Stomach smooth muscle (tissue), 2 donors: ENCODE data around the gene ARHGAP32.

ENCODE experiments used
- H3K27ac ChIP-seq: one replicate; pipeline ENCODE4 v1.7.0; 2013; ENCODE audit warnings: mild to moderate bottlenecking, low read length, inconsistent platforms
- H3K27me3 ChIP-seq, 2 donors: one replicate each; pipeline ENCODE4 v1.7.0; 2013; ENCODE audit warnings: low read length in 2 of 2; ENCODE audit not compliant: insufficient read depth in 2 of 2, control insufficient read depth in 1 of 2
- H3K36me3 ChIP-seq, 2 donors: one replicate each; pipeline ENCODE4 v1.7.0; 2013; ENCODE audit warnings: low read length in 2 of 2; ENCODE audit not compliant: control insufficient read depth in 2 of 2, insufficient read depth in 2 of 2
- H3K4me1 ChIP-seq: one replicate; pipeline ENCODE4 v1.7.0; 2013; ENCODE audit warnings: low read length; ENCODE audit not compliant: control insufficient read depth, insufficient read depth
- H3K4me3 ChIP-seq, 2 donors: one replicate each; pipeline ENCODE4 v1.7.0; 2013; ENCODE audit warnings: low read length in 2 of 2
- H3K9ac ChIP-seq, 2 donors: one replicate each; pipeline ENCODE4 v1.7.0; 2013; ENCODE audit warnings: low read length in 2 of 2, mild to moderate bottlenecking in 1 of 2
- H3K9me3 ChIP-seq, 2 donors: one replicate each; pipeline ENCODE4 v1.7.0; 2013; ENCODE audit warnings: low read length in 2 of 2; ENCODE audit not compliant: control insufficient read depth in 2 of 2
- donor health status: healthy.
- donor health status: Pancreatic carcinoma.

ARHGAP32 gene

DNA sequence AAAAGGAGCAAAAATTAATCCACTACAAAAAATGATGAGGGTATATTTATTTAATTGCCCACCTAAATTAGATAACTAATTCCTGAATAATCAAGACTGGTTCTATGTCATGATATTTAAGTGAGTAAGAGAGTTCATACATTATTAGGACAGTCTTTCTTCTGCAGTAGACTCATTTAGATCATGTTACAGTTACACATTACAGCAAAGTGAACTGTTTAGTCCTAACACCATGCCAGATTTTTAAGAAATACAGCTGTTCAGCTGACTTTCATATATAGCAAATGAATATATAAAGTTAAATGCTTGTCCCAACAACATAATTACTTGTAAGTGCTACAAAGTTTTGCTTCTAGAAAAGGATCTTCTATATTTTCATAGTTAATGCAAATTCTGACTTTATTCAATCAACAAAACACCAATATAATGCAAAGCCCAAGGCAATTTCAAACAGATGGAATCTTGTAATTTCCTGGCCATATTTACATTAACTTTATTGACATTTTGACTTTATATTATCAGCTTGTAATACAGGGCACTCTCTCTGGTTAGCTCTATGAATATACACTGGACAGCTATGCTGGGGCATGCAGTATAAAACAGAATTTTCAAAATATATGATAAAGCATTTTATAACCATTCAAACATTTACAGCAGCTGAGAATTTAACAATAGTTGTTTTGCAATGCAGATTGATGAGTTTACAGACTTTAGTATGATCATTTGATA is 203.7 kb downstream of the ARHGAP32 start:
- Histone ChIP-seq H3K27me3 (no peaks in the 10 kb centered on the region), H3K9ac (no peak overlapping the region), H3K4me1 (no peaks in the 10 kb centered on the region), H3K9me3 (no peaks in the 10 kb centered on the region), H3K4me3 (no peak overlapping the region), H3K36me3 (peaks cover 0 to 3% of the 10 kb centered on the region in 2 donors), H3K27ac (no peak overlapping the region)

DNA sequence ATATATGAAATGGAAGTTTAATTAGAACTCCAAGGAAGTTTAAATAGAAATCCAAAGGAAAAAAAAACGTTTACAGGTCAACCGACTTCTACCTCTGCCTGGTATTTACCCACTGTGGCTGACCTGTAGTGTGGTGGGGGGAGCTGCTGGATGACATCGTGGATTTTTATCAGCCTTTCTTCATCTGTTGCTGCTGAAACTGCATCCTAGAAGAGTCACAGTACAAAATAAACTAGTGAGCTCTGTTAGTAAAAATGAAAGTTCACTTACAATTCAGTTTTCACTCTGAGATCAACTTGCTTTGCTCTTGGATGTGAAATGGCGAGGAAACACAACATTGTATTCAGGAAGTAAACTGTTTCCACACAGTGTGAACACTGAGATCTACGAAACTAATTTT is 206.2 kb downstream of the ARHGAP32 start:
- Histone ChIP-seq H3K4me3 (no peak overlapping the region), H3K27ac (no peak overlapping the region), H3K27me3 (no peaks in the 10 kb centered on the region), H3K9me3 (no peaks in the 10 kb centered on the region), H3K36me3 (peaks cover 6 to 7% of the 10 kb centered on the region in 2 donors), H3K9ac (no peak overlapping the region), H3K4me1 (no peaks in the 10 kb centered on the region)

DNA sequence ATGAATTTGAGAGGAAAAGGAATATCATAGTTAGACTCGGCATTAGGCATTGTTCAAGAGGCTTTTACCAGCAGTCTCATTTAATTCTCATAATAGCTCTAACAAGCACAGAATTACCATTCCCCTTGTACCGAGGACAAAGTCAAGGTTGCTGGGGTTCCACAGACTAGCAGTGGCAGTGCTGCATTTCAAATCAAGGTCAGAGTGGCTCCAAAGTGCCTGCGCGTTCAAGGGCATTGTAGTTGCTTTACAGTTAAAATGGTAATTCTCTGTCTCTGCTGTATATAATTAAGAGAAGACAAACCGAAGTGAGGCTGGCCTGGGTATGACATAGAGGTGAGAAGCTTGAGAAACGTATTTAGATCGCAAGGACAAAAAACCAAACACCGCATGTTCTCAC is 209.1 kb downstream of the ARHGAP32 start:
- Histone ChIP-seq H3K9ac (no peak overlapping the region), H3K27me3 (no peaks in the 10 kb centered on the region), H3K27ac (no peak overlapping the region), H3K36me3 (peaks cover 6 to 15% of the 10 kb centered on the region in 2 donors), H3K4me1 (no peaks in the 10 kb centered on the region), H3K9me3 (no peaks in the 10 kb centered on the region), H3K4me3 (no peak overlapping the region)

DNA sequence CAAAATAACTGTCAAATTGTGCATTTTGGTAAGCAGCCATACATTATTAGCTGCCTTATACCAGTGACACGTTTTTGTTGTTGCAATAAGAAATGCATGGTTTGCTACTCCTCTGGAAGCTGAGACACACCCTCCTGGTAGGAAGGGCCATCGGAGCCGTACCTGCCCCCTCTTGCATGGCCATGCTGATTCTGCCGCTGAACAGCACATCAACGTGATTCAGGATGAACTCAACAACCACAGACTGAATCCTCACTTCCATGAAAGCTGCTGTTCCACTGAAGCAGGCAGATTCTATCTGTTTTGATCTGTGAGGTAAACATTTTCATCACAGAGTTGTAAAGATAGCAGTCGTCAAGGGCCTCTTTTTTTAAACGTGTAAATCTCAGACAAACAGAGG is 210.9 kb downstream of the ARHGAP32 start:
- Histone ChIP-seq H3K9ac (no peak overlapping the region), H3K27ac (no peak overlapping the region), H3K4me1 (no peaks in the 10 kb centered on the region), H3K36me3 (peaks cover 11 to 18% of the 10 kb centered on the region in 2 donors), H3K9me3 (no peaks in the 10 kb centered on the region), H3K4me3 (no peak overlapping the region), H3K27me3 (no peaks in the 10 kb centered on the region)

DNA sequence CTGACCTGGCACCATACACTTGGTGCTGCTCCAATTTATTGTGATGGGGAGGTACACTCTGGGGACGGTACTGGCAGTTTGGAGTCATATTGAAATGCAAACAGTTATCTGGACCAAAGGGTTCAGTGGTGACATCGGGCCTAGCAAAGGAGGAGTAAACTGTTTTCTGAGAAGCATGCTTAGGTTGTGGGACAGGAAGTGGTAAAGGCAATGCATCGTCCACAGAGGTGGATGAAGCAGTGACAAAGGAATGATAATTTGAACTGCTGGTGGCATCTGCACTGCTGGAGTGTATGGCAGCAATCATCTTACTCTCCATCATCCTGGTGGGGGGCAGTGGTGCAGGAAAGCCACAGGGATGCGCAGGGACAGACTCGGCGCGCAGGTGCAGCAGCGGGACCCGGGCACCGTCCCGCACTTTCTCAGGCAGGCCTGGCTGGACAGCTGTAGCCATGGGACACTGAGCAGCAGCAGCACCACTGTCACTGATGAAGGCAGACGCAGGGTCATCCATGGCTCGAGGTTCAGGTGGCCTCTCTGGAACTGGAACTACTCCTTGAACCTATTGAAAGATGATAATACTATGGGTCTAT is 221.4 kb downstream of the ARHGAP32 start:
- Histone ChIP-seq H3K4me1 (no peaks in the 10 kb centered on the region), H3K36me3 (peaks cover 39 to 43% of the 10 kb centered on the region in 2 donors), H3K27ac (no peak overlapping the region), H3K9ac (no peak overlapping the region), H3K27me3 (no peaks in the 10 kb centered on the region), H3K4me3 (no peak overlapping the region), H3K9me3 (no peaks in the 10 kb centered on the region)

DNA sequence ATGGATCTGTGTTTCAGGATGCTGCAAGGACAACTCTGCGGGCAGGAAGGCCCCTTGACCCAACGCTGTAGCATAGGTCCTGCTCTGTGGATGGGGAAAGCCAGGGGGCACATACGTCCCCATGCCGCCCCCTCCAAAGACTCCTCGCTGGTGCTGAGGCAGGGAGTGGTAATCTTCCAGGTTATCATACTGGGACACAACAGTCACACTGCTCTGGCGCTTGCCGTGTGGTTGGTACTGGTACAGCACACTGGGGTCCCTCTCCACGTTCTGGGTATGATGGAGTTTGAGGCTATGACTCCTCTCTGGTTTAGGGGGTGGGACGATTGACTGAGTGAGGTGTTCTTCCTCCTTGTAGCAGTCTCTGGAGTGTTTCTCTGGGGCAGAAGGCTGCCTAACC is 223.2 kb downstream of the ARHGAP32 start:
- Histone ChIP-seq H3K4me3 (no peak overlapping the region), H3K4me1 (no peaks in the 10 kb centered on the region), H3K9ac (no peak overlapping the region), H3K36me3 (peaks cover 31 to 33% of the 10 kb centered on the region in 2 donors), H3K27ac (no peak overlapping the region), H3K9me3 (no peaks in the 10 kb centered on the region), H3K27me3 (no peaks in the 10 kb centered on the region)

DNA sequence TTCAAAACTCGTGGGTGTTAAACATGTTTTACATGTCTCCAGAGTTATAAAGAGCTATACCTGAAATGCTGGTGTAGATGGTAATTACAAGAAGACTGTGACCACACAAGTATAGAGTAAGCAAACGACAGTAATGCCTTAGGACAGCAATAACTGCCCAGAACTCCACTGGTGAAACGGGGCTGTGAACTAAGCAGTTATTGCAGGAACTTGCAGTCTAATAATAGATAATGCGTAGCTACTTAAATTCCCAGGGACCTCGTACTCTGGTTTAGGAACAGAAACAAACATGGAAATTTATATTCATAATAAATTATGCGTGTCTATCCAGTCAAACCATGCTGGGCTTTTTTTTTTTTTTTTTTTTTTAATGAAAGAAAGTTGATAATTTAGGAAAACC is 224.5 kb downstream of the ARHGAP32 start:
- no peak overlapping the region for H3K27ac ChIP-seq
- no peaks in the 10 kb centered on the region for H3K27me3 ChIP-seq
- H3K9ac ChIP-seq: no peak overlapping the region
- peaks cover 22 to 25% of the 10 kb centered on the region in 2 donors for H3K36me3 ChIP-seq
- no peaks in the 10 kb centered on the region for H3K9me3 ChIP-seq
- no peak overlapping the region for H3K4me3 ChIP-seq
- H3K4me1 ChIP-seq: no peaks in the 10 kb centered on the region

DNA sequence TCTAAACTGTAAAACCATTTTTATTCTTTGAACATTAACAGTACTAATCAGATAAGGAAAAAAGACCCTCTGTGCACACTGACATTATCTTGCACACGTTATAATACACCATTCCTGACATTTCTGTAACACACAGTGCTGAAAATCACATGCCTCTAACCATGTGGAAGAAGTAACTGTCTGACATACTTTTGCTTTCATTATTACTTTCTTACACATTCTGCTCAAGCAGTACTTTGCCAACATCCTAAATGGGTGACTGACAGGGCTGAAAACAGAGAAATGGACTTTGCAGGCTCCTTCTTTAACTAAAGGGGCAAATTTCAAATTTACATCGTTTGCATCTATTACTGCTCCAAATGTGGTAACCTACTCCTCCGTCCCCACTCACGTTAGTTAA is 226.6 kb downstream of the ARHGAP32 start:
- H3K4me3 ChIP-seq: no peak overlapping the region
- no peak overlapping the region for H3K27ac ChIP-seq
- H3K27me3 ChIP-seq: no peaks in the 10 kb centered on the region
- H3K9me3 ChIP-seq: no peaks in the 10 kb centered on the region
- no peak overlapping the region for H3K9ac ChIP-seq
- peaks cover 17% of the 10 kb centered on the region in 2 donors for H3K36me3 ChIP-seq
- no peaks in the 10 kb centered on the region for H3K4me1 ChIP-seq

DNA sequence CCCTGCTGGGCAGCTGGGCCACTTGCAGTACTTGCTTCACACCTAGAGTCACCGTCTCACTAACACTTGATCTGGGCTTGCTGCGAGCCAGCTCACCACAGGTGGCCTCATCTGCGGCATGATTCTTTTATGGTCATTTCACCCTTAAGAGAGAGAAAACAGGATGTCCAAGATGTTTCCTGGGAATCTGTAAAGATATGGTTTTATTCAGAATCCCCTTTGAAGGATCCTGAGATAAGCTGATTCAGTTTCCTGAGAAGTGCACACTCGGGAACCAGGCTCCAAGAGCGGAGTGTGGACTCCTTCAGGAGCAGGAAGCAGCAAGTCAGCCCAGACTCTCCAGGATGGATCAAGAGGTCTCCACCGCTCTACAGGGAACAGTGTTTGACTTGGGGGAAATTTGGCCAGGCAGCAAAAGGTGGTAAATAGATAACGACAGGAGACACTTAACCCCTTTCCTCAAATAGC is 227.6 kb downstream of the ARHGAP32 start:
- Histone ChIP-seq H3K27ac (no peak overlapping the region), H3K9me3 (no peaks in the 10 kb centered on the region), H3K27me3 (no peaks in the 10 kb centered on the region)

DNA sequence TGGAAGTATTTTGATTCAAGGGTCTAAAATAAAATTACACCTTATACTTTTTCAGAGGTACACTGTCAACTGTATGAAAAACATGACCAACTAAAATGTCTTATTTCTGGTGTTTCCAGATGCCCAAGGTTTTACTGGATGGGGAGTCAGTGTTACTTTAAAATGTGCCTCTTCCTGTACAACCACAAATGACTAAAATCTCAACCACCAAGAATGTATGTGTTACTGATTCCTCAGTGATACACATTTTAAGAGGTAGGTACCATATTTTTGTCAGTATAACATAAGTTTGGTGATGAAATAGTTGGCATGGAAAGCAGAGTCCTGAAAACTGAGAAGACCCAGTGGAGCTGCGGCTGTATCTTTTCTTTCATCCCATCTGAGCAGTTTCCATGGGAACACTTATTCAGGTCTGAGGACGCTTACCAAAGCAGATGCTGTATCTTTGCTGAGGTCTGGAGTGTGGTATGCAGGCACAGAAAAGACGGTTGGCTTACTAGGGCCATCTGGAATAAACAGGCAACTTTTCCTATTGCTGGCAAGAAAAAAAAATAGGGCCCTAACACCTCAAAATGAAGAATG is 228.3 kb downstream of the ARHGAP32 start:
- peaks cover 1 to 3% of the 10 kb centered on the region in 2 donors for H3K36me3 ChIP-seq
- H3K27me3 ChIP-seq: no peaks in the 10 kb centered on the region
- H3K9me3 ChIP-seq: no peaks in the 10 kb centered on the region
- no peak overlapping the region for H3K27ac ChIP-seq
- H3K4me3 ChIP-seq: no peak overlapping the region
- H3K4me1 ChIP-seq: no peaks in the 10 kb centered on the region
- H3K9ac ChIP-seq: no peak overlapping the region

More for the DNA sequence above, 227.6 kb downstream of the ARHGAP32 start:
- no peaks in the 10 kb centered on the region for H3K4me1 ChIP-seq
- H3K36me3 ChIP-seq: peaks cover 8 to 9% of the 10 kb centered on the region in 2 donors
- no peak overlapping the region for H3K4me3 ChIP-seq
- no peak overlapping the region for H3K9ac ChIP-seq

DNA sequence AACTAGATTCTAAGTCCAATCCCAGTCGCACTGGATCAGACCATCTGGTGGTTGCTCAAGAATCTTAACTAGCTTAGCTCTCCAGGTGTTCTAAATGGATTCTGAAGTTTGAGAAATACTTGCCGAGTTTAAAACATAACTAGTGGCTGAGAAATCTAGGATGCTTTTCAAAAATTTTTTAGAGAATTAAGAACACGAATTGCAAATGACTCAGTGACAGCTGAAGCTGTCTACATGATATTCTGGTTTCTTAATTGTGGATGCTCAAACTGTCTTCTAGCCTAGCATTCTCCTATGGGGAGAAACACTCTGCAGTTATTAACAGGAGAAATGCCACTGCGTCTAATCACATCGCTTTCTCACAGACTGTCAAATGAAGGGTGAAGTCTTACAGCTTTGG is 229.2 kb downstream of the ARHGAP32 start:
- no peaks in the 10 kb centered on the region for H3K27me3 ChIP-seq
- H3K36me3 ChIP-seq: peaks cover 0 to 2% of the 10 kb centered on the region in 2 donors
- H3K9ac ChIP-seq: no peak overlapping the region
- H3K4me1 ChIP-seq: no peaks in the 10 kb centered on the region
- H3K27ac ChIP-seq: no peak overlapping the region
- no peak overlapping the region for H3K4me3 ChIP-seq
- H3K9me3 ChIP-seq: no peaks in the 10 kb centered on the region
